Effector memory CD8-positive, alpha-beta T cell (primary cell): ENCODE measurements around the gene ATP4A.

ENCODE experiments used
- ATAC-seq: fragments of 150-1000 bp; cut with Tn5 transposase; replicated peaks from 2 replicates; pipeline ENCODE4 v1.10.0; 2021; ENCODE audit warnings: mild to moderate bottlenecking, moderate library complexity
- DNase-seq, 3 experiments: peaks; one replicate each; pipeline ENCODE4 v3.0.0; 2021
- H3K27ac Mint-ChIP-seq, 2 donors: one replicate each; pipeline ENCODE4 v1.8.0; 2022; ENCODE audit warnings: mild to moderate bottlenecking in 2 of 2, mixed read lengths in 2 of 2, moderate library complexity in 2 of 2
- H3K27me3 Mint-ChIP-seq, 2 donors: one replicate each; pipeline ENCODE4 v1.8.0; 2022; ENCODE audit warnings: mixed read lengths in 2 of 2
- H3K36me3 Mint-ChIP-seq: one replicate; pipeline ENCODE4 v1.8.0; 2022; ENCODE audit warnings: mild to moderate bottlenecking, moderate library complexity, mixed read lengths; ENCODE audit not compliant: insufficient read depth
- H3K4me1 Mint-ChIP-seq, 2 donors: one replicate each; pipeline ENCODE4 v1.8.0; 2022; ENCODE audit warnings: low read depth in 2 of 2, mixed read lengths in 2 of 2
- H3K4me3 Mint-ChIP-seq, 2 donors: one replicate each; pipeline ENCODE4 v1.8.0; 2022; ENCODE audit warnings: mild to moderate bottlenecking in 2 of 2, mixed read lengths in 2 of 2, moderate library complexity in 2 of 2
- H3K9me3 Mint-ChIP-seq, 2 donors: one replicate each; pipeline ENCODE4 v1.8.0; 2022; ENCODE audit warnings: mixed read lengths in 2 of 2

The ATP4A gene

GRCh38 chr19:35507561-35507960 lies 55.9 kb downstream of the ATP4A start:
- Mint-ChIP-seq H3K4me1 (peaks cover 14 to 23% of the 10 kb centered on the region in 2 donors), H3K9me3 (no peaks in the 10 kb centered on the region), H3K27me3 (peaks cover 28 to 76% of the 10 kb centered on the region in 2 donors), H3K4me3 (no peak overlapping the region), H3K36me3 (peaks cover 3% of the 10 kb centered on the region), H3K27ac (no peak overlapping the region)
- ATAC-seq (no peak), DNase-seq (no peak)

GRCh38 chr19:35506011-35506410 lies 57.4 kb downstream of the ATP4A start:
- H3K27me3 Mint-ChIP-seq = peaks cover 35 to 76% of the 10 kb centered on the region in 2 donors
- H3K27ac Mint-ChIP-seq = no peak overlapping the region
- H3K36me3 Mint-ChIP-seq = peaks cover 3% of the 10 kb centered on the region
- H3K4me1 Mint-ChIP-seq = peaks cover 18 to 29% of the 10 kb centered on the region in 2 donors
- H3K9me3 Mint-ChIP-seq = no peaks in the 10 kb centered on the region
- no peak overlapping the region for H3K4me3 Mint-ChIP-seq
- ATAC-seq (no peak), DNase-seq (no peak)

- no peak overlapping the region for H3K4me3 Mint-ChIP-seq
- H3K4me1 Mint-ChIP-seq = peaks cover 4 to 6% of the 10 kb centered on the region in 2 donors
- H3K36me3 Mint-ChIP-seq = no peaks in the 10 kb centered on the region
- no peak for ATAC-seq
- no peaks in the 10 kb centered on the region for H3K9me3 Mint-ChIP-seq
- H3K27me3 Mint-ChIP-seq = peaks cover 35 to 70% of the 10 kb centered on the region in 2 donors
- H3K27ac Mint-ChIP-seq = no peak overlapping the region
- DNase-seq = no peak
These were observed 60.7 kb downstream of the ATP4A start for GRCh38 chr19:35502751-35503150.

GRCh38 chr19:35501684-35502083 lies 61.8 kb downstream of the ATP4A start:
- DNase-seq = no peak
- Mint-ChIP-seq H3K4me3 (no peak overlapping the region), H3K4me1 (peaks cover 4 to 6% of the 10 kb centered on the region in 2 donors), H3K36me3 (no peaks in the 10 kb centered on the region), H3K27ac (peak overlapping the region in 1 of 2 donors; percentile 73), H3K27me3 (peaks cover 35 to 60% of the 10 kb centered on the region in 2 donors), H3K9me3 (no peaks in the 10 kb centered on the region)
- no peak for ATAC-seq

DNA sequence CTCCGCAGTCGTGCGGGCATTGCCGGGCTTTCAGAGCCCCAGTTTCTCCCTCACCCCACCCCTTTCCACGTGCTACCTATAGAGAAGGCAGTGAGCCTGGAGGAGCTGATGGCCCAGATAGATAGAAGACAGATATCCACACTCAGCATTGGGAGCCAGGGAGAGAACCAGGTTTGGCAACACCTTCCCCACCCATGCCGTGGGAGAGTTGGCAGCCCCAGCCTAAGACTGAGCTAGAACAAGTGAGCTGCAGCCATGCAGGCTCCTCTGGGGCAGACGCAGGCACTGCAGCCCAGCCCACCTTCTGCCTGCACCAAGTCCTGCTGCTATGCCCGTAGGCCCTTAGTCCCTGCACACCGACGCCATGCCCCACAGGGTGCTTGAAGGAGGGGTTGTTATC lies 62.8 kb downstream of the ATP4A start:
- Mint-ChIP-seq H3K27me3 (peaks cover 26 to 49% of the 10 kb centered on the region in 2 donors), H3K4me3 (no peak overlapping the region), H3K9me3 (no peaks in the 10 kb centered on the region), H3K4me1 (peaks cover 4 to 6% of the 10 kb centered on the region in 2 donors), H3K36me3 (peaks cover 2% of the 10 kb centered on the region), H3K27ac (no peak overlapping the region)
- DNase-seq = no peak
- no peak for ATAC-seq
